KOPT-K1 (cell line): ENCODE measurements around the gene C2orf92.

ENCODE experiments used
- H3K27ac ChIP-seq: fragments of 200-600 bp; sonication (generic); 2 replicates; pipeline ENCODE4 v1.5.1; 2016; ENCODE audit warnings: antibody characterized with exemption, mild to moderate bottlenecking, low read depth, low read length; ENCODE audit not compliant: poor library complexity, severe bottlenecking
- H3K36me3 ChIP-seq: fragments of 200-600 bp; sonication (generic); 2 replicates; pipeline ENCODE4 v1.5.1; 2017; ENCODE audit warnings: antibody characterized with exemption, mild to moderate bottlenecking, low read length, moderate library complexity; ENCODE audit not compliant: insufficient read depth
- H3K9me3 ChIP-seq: fragments of 200-600 bp; sonication (generic); 2 replicates; pipeline ENCODE4 v1.5.1; 2017; ENCODE audit warnings: antibody characterized with exemption, low read length, mild to moderate bottlenecking; ENCODE audit not compliant: insufficient read depth, poor library complexity, severe bottlenecking

The C2orf92 gene

GRCh38 chr2:97722227-97722626 lies 52.7 kb downstream of the C2orf92 start:
- H3K27ac ChIP-seq, result no peak overlapping the region
- no peaks in the 10 kb centered on the region for H3K9me3 ChIP-seq
- peaks cover 76% of the 10 kb centered on the region for H3K36me3 ChIP-seq

- H3K27ac ChIP-seq, result no peak overlapping the region
- H3K9me3 ChIP-seq, result peaks cover 4% of the 10 kb centered on the region
- peaks cover 87% of the 10 kb centered on the region for H3K36me3 ChIP-seq
These were observed 53.9 kb downstream of the C2orf92 start for GRCh38 chr2:97723156-97724072.

- Histone ChIP-seq H3K9me3 (peaks cover 9% of the 10 kb centered on the region), H3K27ac (no peak overlapping the region), H3K36me3 (peaks cover 93% of the 10 kb centered on the region)
These were observed 54.5 kb downstream of the C2orf92 start for GRCh38 chr2:97724073-97724410.

- H3K27ac ChIP-seq, result no peak overlapping the region
- peaks cover 14% of the 10 kb centered on the region for H3K9me3 ChIP-seq
- peaks cover 98% of the 10 kb centered on the region for H3K36me3 ChIP-seq
These were observed 55.0 kb downstream of the C2orf92 start for GRCh38 chr2:97724501-97724900.

GRCh38 chr2:97724946-97725688 lies 55.6 kb downstream of the C2orf92 start:
- H3K36me3 ChIP-seq, result peaks cover 98% of the 10 kb centered on the region
- H3K9me3 ChIP-seq, result peaks cover 20% of the 10 kb centered on the region
- no peak overlapping the region for H3K27ac ChIP-seq

- H3K27ac ChIP-seq, result no peak overlapping the region
- H3K36me3 ChIP-seq, result peaks cover 99% of the 10 kb centered on the region
- peaks cover 23% of the 10 kb centered on the region for H3K9me3 ChIP-seq
These were observed 57.0 kb downstream of the C2orf92 start for GRCh38 chr2:97726261-97727064.

GRCh38 chr2:97727296-97727695 lies 57.8 kb downstream of the C2orf92 start:
- peaks cover 100% of the 10 kb centered on the region for H3K36me3 ChIP-seq
- H3K27ac ChIP-seq, result no peak overlapping the region

GRCh38 chr2:97728091-97728731 lies 58.7 kb downstream of the C2orf92 start:
- peaks cover 100% of the 10 kb centered on the region for H3K36me3 ChIP-seq
- no peak overlapping the region for H3K27ac ChIP-seq
- H3K9me3 ChIP-seq, result peaks cover 23% of the 10 kb centered on the region

More at GRCh38 chr2:97727296-97727695, 57.8 kb downstream of the C2orf92 start:
- peaks cover 23% of the 10 kb centered on the region for H3K9me3 ChIP-seq

- peaks cover 100% of the 10 kb centered on the region for H3K36me3 ChIP-seq
- H3K27ac ChIP-seq, result no peak overlapping the region
- peaks cover 23% of the 10 kb centered on the region for H3K9me3 ChIP-seq
These were observed 60.7 kb downstream of the C2orf92 start for GRCh38 chr2:97730245-97730644.

GRCh38 chr2:97731274-97732020 lies 61.9 kb downstream of the C2orf92 start:
- peaks cover 99% of the 10 kb centered on the region for H3K36me3 ChIP-seq
- H3K9me3 ChIP-seq, result peaks cover 23% of the 10 kb centered on the region
- H3K27ac ChIP-seq, result no peak overlapping the region

GRCh38 chr2:97732436-97733340 lies 63.2 kb downstream of the C2orf92 start:
- Histone ChIP-seq H3K27ac (no peak overlapping the region), H3K36me3 (peaks cover 99% of the 10 kb centered on the region)

GRCh38 chr2:97733341-97734035 lies 64.0 kb downstream of the C2orf92 start:
- Histone ChIP-seq H3K27ac (no peak overlapping the region), H3K36me3 (peaks cover 99% of the 10 kb centered on the region), H3K9me3 (peaks cover 18% of the 10 kb centered on the region)

More at GRCh38 chr2:97732436-97733340, 63.2 kb downstream of the C2orf92 start:
- H3K9me3 ChIP-seq, result peaks cover 23% of the 10 kb centered on the region
